Measurements from ENCODE around the gene TCEAL4.

GRCh38 chrX:103610282-103610681, 25.0 kb downstream of the TCEAL4 start:
- no peak for TF ChIP-seq CTCF (conservative IDR thresholded peaks at IDR 0.05; ENCODE audit: low read length)
- TF ChIP-seq EZH2phosphoT487 (IDR thresholded peaks at IDR 0.05; ENCODE audit: borderline replicate concordance) = no peak

Measured in Loucy (cell line).